ENCODE results near the gene VGF.

- TF ChIP-seq POLR2A (IDR thresholded peaks at IDR 0.05) (no peak), CTCF (IDR thresholded peaks at IDR 0.05) (no peak)
Observed at GRCh38 chr7:101180130-101180755, 14.9 kb upstream of the VGF start, which contains the start of gene NAT16.
